H1 (cell line): ENCODE measurements around the gene IL20RB. TPM values are rescaled to one million over a fixed set of nuclear protein-coding genes. Genes with fewer than 3 reads are reported as not detected.

Source experiments
- CTCF ChIA-PET: fragments of 300-600 bp; sonication (Branson Sonifier 250); formaldehyde crosslinking; loops from one replicate; lab custom pipeline; 2021; ENCODE audit not compliant: partially characterized antibody; lab: Charles Lee
- POLR2A ChIA-PET: fragments of 300-600 bp; sonication (Branson Sonifier 250); formaldehyde crosslinking; loops from one replicate; lab custom pipeline; 2021; ENCODE audit warnings: inconsistent platforms; ENCODE audit not compliant: partially characterized antibody; lab: Charles Lee
- DNase-seq, 2 experiments: peaks; one replicate each; pipeline versions ENCODE4 v3.0.0 to v3.0.0-alpha.2; 2010 to 2022; ENCODE audit warnings: low spot score in 2 of 2, low read depth in 1 of 2, mixed read lengths in 1 of 2
- FAIRE-seq: peaks from 2 replicates; lab custom pipeline; 2011; peaks lifted over from hg19 to GRCh38; lab: Jason Lieb, UNC
- H2AFZ ChIP-seq: 2 replicates; pipeline ENCODE4 v1.8.1; 2012; ENCODE audit warnings: low read length, inconsistent platforms
- H2AK5ac ChIP-seq: 2 replicates; pipeline ENCODE4 v1.6.1; 2013; ENCODE audit warnings: low read depth, low read length
- H2BK120ac ChIP-seq: replicated peaks from 2 replicates; pipeline ENCODE3; 2013; ENCODE audit warnings: low read depth, low read length, inconsistent platforms
- H2BK12ac ChIP-seq: 2 replicates; pipeline ENCODE4 v1.6.1; 2013; ENCODE audit warnings: low read depth, low read length
- H2BK15ac ChIP-seq: 2 replicates; pipeline ENCODE4 v1.6.1; 2013; ENCODE audit warnings: low read length
- H2BK20ac ChIP-seq: 2 replicates; pipeline ENCODE4 v1.6.1; 2013; ENCODE audit warnings: low read length
- H2BK5ac ChIP-seq: 2 replicates; pipeline ENCODE4 v1.6.1; 2013; ENCODE audit warnings: low read depth, low read length
- H3K14ac ChIP-seq: 2 replicates; pipeline ENCODE4 v1.6.1; 2013; ENCODE audit warnings: inconsistent platforms; ENCODE audit not compliant: insufficient read length
- H3K18ac ChIP-seq: 2 replicates; pipeline ENCODE4 v1.6.1; 2013; ENCODE audit warnings: low read length; ENCODE audit errors: extremely low read depth
- H3K23ac ChIP-seq: 2 replicates; pipeline ENCODE4 v1.6.1; 2013; ENCODE audit warnings: inconsistent platforms; ENCODE audit not compliant: insufficient read length
- H3K23me2 ChIP-seq: 2 replicates; pipeline ENCODE4 v1.6.1; 2013; ENCODE audit warnings: low read depth, low read length
- H3K27ac ChIP-seq: 2 replicates; pipeline ENCODE4 v1.6.1; 2011; ENCODE audit warnings: low read depth, low read length, inconsistent platforms
- H3K27me3 ChIP-seq, 4 experiments: replicated peaks in 1 of 4; 1 replicate in 1 of 4; 2 replicates in 3 of 4; pipeline versions ENCODE4 v1.6.1 to v1.8.1; 2011 to 2013; ENCODE audit warnings: low read length in 3 of 4, mild to moderate bottlenecking in 3 of 4, inconsistent platforms in 2 of 4, mixed read lengths in 2 of 4, moderate library complexity in 1 of 4; ENCODE audit not compliant: control insufficient read depth in 3 of 4, insufficient read depth in 3 of 4; ENCODE audit errors: extremely low read depth in 1 of 4
- H3K36me3 ChIP-seq, 4 experiments: 2 replicates each; pipeline versions ENCODE4 v1.6.1 to v1.8.1; 2011 to 2013; ENCODE audit warnings: mild to moderate bottlenecking in 4 of 4, low read length in 3 of 4, moderate library complexity in 2 of 4, control low read depth in 1 of 4, inconsistent platforms in 1 of 4; ENCODE audit not compliant: insufficient read depth in 4 of 4, control insufficient read depth in 2 of 4
- H3K4ac ChIP-seq: replicated peaks from 2 replicates; pipeline ENCODE3; 2013; ENCODE audit warnings: low read length, low read depth, mixed read lengths, inconsistent platforms; ENCODE audit not compliant: insufficient read length
- H3K4me1 ChIP-seq, 4 experiments: replicated peaks in 1 of 4; 1 replicate in 1 of 4; 2 replicates in 3 of 4; pipeline versions ENCODE4 v1.6.1 to v1.8.1; 2011 to 2013; ENCODE audit warnings: low read length in 3 of 4, inconsistent platforms in 2 of 4, mixed read lengths in 1 of 4; ENCODE audit not compliant: insufficient read depth in 4 of 4, control insufficient read depth in 3 of 4
- H3K4me2 ChIP-seq, 2 experiments: 2 replicates each; pipeline versions ENCODE4 v1.6.1 to v1.8.1; 2011 to 2013; ENCODE audit warnings: low read depth in 2 of 2, low read length in 2 of 2, control low read depth in 1 of 2, inconsistent platforms in 1 of 2, mild to moderate bottlenecking in 1 of 2; ENCODE audit not compliant: insufficient read depth in 1 of 2
- H3K4me3 ChIP-seq, 4 experiments: fragments of 200-600, 300-600 bp in 1 of 4; sonication (generic), shearing (Covaris generic), sonication (Bioruptor Twin) in 1 of 4; 2 replicates each; pipeline versions ENCODE4 v1.5.1 to v1.8.1; 2011 to 2016; ENCODE audit warnings: low read length in 4 of 4, low read depth in 3 of 4, control low read depth in 2 of 4, inconsistent platforms in 2 of 4, mild to moderate bottlenecking in 2 of 4, mixed read lengths in 1 of 4, moderate library complexity in 1 of 4; ENCODE audit not compliant: insufficient read depth in 2 of 4; ENCODE audit errors: extremely low read depth in 1 of 4
- H3K56ac ChIP-seq: replicated peaks from 2 replicates; pipeline ENCODE3; 2013; ENCODE audit warnings: low read depth, mild to moderate bottlenecking, mixed read lengths, low read length, inconsistent platforms; ENCODE audit not compliant: insufficient read length
- H3K79me1 ChIP-seq: 2 replicates; pipeline ENCODE4 v1.6.1; 2013; ENCODE audit warnings: low read depth, low read length, control low read depth
- H3K79me2 ChIP-seq, 2 experiments: 2 replicates each; pipeline versions ENCODE4 v1.6.1 to v1.8.1; 2012 to 2013; ENCODE audit warnings: low read length in 2 of 2, mild to moderate bottlenecking in 2 of 2, inconsistent platforms in 1 of 2; ENCODE audit not compliant: insufficient read depth in 2 of 2, control insufficient read depth in 1 of 2
- H3K9ac ChIP-seq, 4 experiments: replicated peaks in 1 of 4; 1 replicate in 1 of 4; 2 replicates in 3 of 4; pipeline versions ENCODE4 v1.6.1 to v1.8.1; 2011 to 2013; ENCODE audit warnings: low read depth in 3 of 4, low read length in 3 of 4, control low read depth in 2 of 4, mild to moderate bottlenecking in 2 of 4, moderate library complexity in 2 of 4, inconsistent platforms in 1 of 4; ENCODE audit errors: extremely low read depth in 1 of 4
- H3K9me3 ChIP-seq, 2 experiments: 2 replicates each; pipeline versions ENCODE4 v1.6.1 to v1.8.1; 2012 to 2013; ENCODE audit warnings: mild to moderate bottlenecking in 2 of 2, moderate library complexity in 2 of 2, control low read depth in 1 of 2, inconsistent platforms in 1 of 2, low read depth in 1 of 2, low read length in 1 of 2, mixed read lengths in 1 of 2; ENCODE audit not compliant: insufficient read depth in 2 of 2
- H4K20me1 ChIP-seq, 2 experiments: replicated peaks in 1 of 2; 2 replicates each; pipeline versions ENCODE3 to v1.8.1; 2011 to 2013; ENCODE audit warnings: inconsistent platforms in 2 of 2, low read length in 2 of 2, mild to moderate bottlenecking in 1 of 2; ENCODE audit not compliant: insufficient read depth in 2 of 2, control insufficient read depth in 1 of 2
- H4K5ac ChIP-seq: 2 replicates; pipeline ENCODE4 v1.6.1; 2013; ENCODE audit warnings: low read length, low read depth, mixed read lengths, inconsistent platforms; ENCODE audit not compliant: insufficient read length
- H4K8ac ChIP-seq: 2 replicates; pipeline ENCODE4 v1.8.0; 2013; ENCODE audit warnings: mild to moderate bottlenecking, moderate library complexity, low read length, inconsistent platforms; ENCODE audit not compliant: insufficient read depth; ENCODE audit errors: extremely low read depth
- H4K91ac ChIP-seq: replicated peaks from 2 replicates; pipeline ENCODE3; 2013; ENCODE audit warnings: low read length, mixed read lengths, inconsistent platforms; ENCODE audit not compliant: insufficient read length
- CBX5 ChIP-seq: fragments of 300-800, 300-1000 bp; sonication (generic); IDR thresholded peaks from 2 replicates; pipeline ENCODE4 v1.7.1; 2016; ENCODE audit warnings: antibody characterized with exemption, low read length, low read depth
- EGR1 ChIP-seq: IDR thresholded peaks from 2 replicates; pipeline ENCODE4 v1.6.1; 2011; ENCODE audit warnings: low read depth, low read length, borderline replicate concordance
- KDM4A ChIP-seq: IDR thresholded peaks from one replicate; pipeline ENCODE4 v1.7.1; 2012; ENCODE audit warnings: low read depth, mild to moderate bottlenecking, moderate library complexity, low read length, inconsistent platforms; ENCODE audit not compliant: severe bottlenecking
- POU5F1 ChIP-seq: IDR thresholded peaks from 2 replicates; pipeline ENCODE4 v1.6.1; 2011; ENCODE audit warnings: low read depth, mild to moderate bottlenecking, low read length, moderate library complexity
- SIX5 ChIP-seq: IDR thresholded peaks from 2 replicates; pipeline ENCODE4 v1.6.1; 2011; ENCODE audit warnings: mild to moderate bottlenecking, low read depth, low read length
- SRF ChIP-seq: IDR thresholded peaks from 2 replicates; pipeline ENCODE4 v1.6.1; 2011; ENCODE audit warnings: mild to moderate bottlenecking, low read depth, low read length, moderate library complexity
- polyA plus RNA-seq, 7 experiments: library from polyadenylated mRNA; depleted of rRNA in 3 of 7; stranded (reverse) in 5 of 7; unstranded in 2 of 7; fragments of >200 nt in 5 of 7; fragments of 200-250 nt in 2 of 7; gene quantifications; 1 replicate in 5 of 7; 2 replicates in 1 of 7; 4 replicates in 1 of 7; pipeline versions ENCODE4 v1.2.1 to v1.2.3, GENCODE V29; 2011 to 2013; ENCODE audit warnings: missing spikeins in 2 of 7, mixed read lengths in 2 of 7
- total RNA-seq: library from RNA; stranded (reverse); fragmentation: NEBNext Ultra II Directional; extraction: Animal tissue kit (Norgen Biotek cat#: 25700); gene quantifications from 2 replicates; pipeline ENCODE4 v1.2.1, GENCODE V29; 2021
- TF ChIP-seq, protein P1 (sequence below), 3 experiments: IDR thresholded peaks; 1 replicate in 2 of 3; 2 replicates in 1 of 3; pipeline versions ENCODE4 v1.5.1 to v1.6.1; 2011; ENCODE audit warnings: low read length in 3 of 3, mild to moderate bottlenecking in 3 of 3, inconsistent platforms in 2 of 3, low read depth in 1 of 3, moderate library complexity in 1 of 3; ENCODE audit not compliant: insufficient read depth in 1 of 3; ENCODE audit errors: control extremely low read depth in 1 of 3
- TF ChIP-seq, protein P2 (sequence below): IDR thresholded peaks from 2 replicates; pipeline ENCODE4 v1.6.1; 2012; ENCODE audit warnings: inconsistent platforms
- TF ChIP-seq, protein P3 (sequence below): IDR thresholded peaks from 2 replicates; pipeline ENCODE4 v1.6.1; 2012; ENCODE audit warnings: low read length, inconsistent platforms

The IL20RB gene
- total and polyA plus RNA-seq, 2 of the 8 experiments (the other 6 are each of a cell fraction or from before 2014, with no cell fraction given) = 1.6 to 1.8 TPM

DNA sequence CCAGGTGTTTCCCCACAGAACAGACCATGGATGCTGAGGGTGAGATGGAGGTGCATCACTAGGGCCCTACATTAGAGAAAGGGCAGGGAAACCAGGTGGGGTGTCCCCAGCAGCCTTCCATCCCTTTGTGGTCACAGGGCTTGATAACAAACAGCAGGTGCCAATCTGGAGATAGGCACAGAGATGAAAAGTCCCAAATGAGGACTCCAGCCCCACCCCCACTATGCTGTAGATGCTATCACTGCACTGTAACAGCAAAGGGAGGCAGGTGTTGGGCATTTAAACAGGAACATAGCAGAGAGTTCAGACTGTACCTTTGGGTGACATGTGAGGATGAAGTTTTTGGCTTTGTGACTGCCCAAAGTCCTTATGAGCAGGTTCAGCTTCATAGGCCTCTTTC is 21.4 kb downstream of the IL20RB start:
- POLR2A ChIA-PET = no interaction called here
- Histone ChIP-seq H4K8ac (no peak overlapping the region), H2BK15ac (no peak overlapping the region), H2BK120ac (no peak overlapping the region), H3K4me1 (no peaks in the 10 kb centered on the region), H3K23ac (no peak overlapping the region), H3K18ac (no peak overlapping the region), H2BK20ac (no peak overlapping the region), H3K23me2 (peaks cover under 1% of the 10 kb centered on the region; the same call in 1 of the 2 replicates), H3K79me1 (0 out of 2 replicates have a peak, but pooled peaks cover 4% of the 10 kb centered on the region), H3K4me2 (no peak overlapping the region), H3K36me3 (no peaks in the 10 kb centered on the region), H3K56ac (no peak overlapping the region), H4K91ac (no peak overlapping the region), H3K4ac (no peak overlapping the region), H3K9ac (no peak overlapping the region), H3K27ac (no peak overlapping the region), H4K20me1 (no peaks in the 10 kb centered on the region), H3K14ac (no peak overlapping the region), H2AK5ac (no peak overlapping the region), H4K5ac (no peak overlapping the region), H2AFZ (no peak overlapping the region), H2BK12ac (no peak overlapping the region), H3K79me2 (no peaks in the 10 kb centered on the region), H2BK5ac (no peak overlapping the region), H3K27me3 (no peaks in the 10 kb centered on the region), H3K4me3 (no peak overlapping the region), H3K9me3 (no peaks in the 10 kb centered on the region)
- TF ChIP-seq, protein P1, sequence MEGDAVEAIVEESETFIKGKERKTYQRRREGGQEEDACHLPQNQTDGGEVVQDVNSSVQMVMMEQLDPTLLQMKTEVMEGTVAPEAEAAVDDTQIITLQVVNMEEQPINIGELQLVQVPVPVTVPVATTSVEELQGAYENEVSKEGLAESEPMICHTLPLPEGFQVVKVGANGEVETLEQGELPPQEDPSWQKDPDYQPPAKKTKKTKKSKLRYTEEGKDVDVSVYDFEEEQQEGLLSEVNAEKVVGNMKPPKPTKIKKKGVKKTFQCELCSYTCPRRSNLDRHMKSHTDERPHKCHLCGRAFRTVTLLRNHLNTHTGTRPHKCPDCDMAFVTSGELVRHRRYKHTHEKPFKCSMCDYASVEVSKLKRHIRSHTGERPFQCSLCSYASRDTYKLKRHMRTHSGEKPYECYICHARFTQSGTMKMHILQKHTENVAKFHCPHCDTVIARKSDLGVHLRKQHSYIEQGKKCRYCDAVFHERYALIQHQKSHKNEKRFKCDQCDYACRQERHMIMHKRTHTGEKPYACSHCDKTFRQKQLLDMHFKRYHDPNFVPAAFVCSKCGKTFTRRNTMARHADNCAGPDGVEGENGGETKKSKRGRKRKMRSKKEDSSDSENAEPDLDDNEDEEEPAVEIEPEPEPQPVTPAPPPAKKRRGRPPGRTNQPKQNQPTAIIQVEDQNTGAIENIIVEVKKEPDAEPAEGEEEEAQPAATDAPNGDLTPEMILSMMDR (IDR thresholded peaks at IDR 0.05; ENCODE audit: control extremely low read depth in 1 of 3, insufficient read depth in 1 of 3, low read depth in 1 of 3, low read length in 3 of 3) = no peak
- TF ChIP-seq SIX5 (no peak), CBX5 (no peak), SRF (no peak), KDM4A (no peak), EGR1 (no peak), POU5F1 (no peak)
- TF ChIP-seq, protein P2, sequence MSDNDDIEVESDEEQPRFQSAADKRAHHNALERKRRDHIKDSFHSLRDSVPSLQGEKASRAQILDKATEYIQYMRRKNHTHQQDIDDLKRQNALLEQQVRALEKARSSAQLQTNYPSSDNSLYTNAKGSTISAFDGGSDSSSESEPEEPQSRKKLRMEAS = no peak
- TF ChIP-seq, protein P3, sequence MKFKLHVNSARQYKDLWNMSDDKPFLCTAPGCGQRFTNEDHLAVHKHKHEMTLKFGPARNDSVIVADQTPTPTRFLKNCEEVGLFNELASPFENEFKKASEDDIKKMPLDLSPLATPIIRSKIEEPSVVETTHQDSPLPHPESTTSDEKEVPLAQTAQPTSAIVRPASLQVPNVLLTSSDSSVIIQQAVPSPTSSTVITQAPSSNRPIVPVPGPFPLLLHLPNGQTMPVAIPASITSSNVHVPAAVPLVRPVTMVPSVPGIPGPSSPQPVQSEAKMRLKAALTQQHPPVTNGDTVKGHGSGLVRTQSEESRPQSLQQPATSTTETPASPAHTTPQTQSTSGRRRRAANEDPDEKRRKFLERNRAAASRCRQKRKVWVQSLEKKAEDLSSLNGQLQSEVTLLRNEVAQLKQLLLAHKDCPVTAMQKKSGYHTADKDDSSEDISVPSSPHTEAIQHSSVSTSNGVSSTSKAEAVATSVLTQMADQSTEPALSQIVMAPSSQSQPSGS = no peak
- DNase-seq = no peak
- FAIRE-seq = no peak
- CTCF ChIA-PET = no interaction called here
